Measurements from ENCODE around the gene SERINC5.
A peak's percentile ranks its signal among the peaks of the same experiment; 100 is the strongest.
"Not testable (repeated sequence)": the region's sequence is repeated elsewhere in the genome, so short reads cannot be mapped to it uniquely, and the experiment has no call there.

SERINC5 gene

DNA sequence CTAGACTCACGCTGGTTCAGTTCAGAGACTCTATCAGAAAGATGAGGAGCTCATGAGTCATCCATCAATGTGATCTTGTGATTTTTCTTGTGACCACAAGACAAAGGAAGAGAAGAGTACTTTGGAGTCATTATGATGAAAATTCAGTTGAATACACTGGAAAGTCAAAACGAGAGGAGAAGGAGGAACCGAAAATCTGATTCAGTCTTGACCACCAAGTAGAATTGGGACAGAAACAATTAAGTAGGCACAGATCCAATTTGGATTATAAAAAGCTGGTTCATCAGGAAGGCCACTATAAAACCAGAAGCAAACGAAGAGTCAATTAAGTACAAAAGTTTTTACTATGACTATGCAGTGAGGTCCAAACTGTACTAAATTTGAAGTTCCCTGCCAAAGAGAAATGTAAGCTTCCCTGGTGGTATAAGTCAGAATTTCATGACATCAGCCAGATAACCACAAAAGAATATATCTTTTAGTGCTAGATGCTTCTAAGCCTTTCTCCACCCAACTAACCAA, 129.8 kb downstream of the SERINC5 start:
- no peak for DNase-seq

GRCh38 chr5:80125022-80125961, 130.6 kb downstream of the SERINC5 start:
- no peak for DNase-seq

GRCh38 chr5:80124121-80124918, 131.5 kb downstream of the SERINC5 start:
- no peak for DNase-seq

DNA sequence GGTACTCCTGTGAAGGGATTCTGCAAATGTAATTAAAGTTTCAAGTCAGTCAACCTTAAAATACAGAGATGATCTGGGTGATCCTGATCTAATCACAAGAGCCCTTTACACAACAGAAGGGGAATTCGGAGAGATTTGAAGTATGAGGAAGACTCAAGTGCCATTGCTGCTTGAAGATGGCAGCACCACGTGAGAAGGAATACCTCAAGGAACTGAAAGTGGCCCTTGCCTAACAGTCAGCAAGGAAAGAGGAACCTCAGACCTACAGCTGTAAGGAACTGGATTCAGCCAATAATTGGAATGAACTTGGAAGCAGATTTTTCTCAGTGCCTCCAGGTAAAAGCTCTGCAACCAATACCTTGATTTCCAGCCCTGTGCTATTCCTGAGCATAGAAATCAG, 133.3 kb downstream of the SERINC5 start:
- DNase-seq: no peak

- DNase-seq: no peak
These were observed 136.5 kb downstream of the SERINC5 start for GRCh38 chr5:80119372-80119771.

- DNase-seq: no peak
These were observed 138.4 kb downstream of the SERINC5 start for GRCh38 chr5:80117446-80117845.

DNA sequence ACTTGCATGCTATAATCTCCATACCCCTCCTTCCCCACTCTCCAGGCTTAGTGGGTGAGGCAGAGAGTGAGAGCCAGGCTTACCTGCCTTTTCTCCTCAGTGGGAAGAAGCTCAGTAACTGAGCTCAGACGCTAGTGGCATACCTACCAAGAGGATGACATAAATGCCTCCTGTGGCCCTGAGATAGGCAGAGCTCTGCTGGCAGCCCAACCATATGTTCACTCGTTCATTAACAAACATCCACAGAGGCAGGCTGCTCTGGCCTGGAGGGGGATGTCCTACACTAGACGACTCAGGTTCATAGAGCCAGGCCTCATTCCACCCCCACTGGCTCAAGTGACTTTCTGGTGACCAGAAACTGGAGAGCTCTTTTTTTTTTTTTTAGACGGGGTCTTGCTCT, 139.4 kb downstream of the SERINC5 start:
- DNase-seq: no peak

DNA sequence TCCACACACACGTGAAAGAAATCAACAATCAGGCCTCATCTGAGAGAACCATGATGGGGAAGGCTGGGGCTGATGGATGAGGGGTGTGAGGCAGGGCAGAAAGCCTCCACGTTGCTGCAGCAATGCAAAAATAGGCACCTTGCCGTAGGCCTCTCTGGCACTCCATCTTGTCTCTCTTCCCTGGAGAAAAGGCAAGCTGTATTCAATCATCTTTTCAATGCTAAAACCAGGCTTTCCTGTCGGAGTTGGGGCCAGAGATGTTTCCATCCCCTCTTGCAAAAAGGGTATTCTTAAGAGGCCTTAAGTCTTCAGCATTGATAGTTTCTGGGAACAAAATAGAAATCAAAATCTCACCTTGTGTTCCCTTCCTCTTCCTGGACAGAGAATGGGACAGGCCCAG, 139.8 kb downstream of the SERINC5 start:
- DNase-seq: no peak

GRCh38 chr5:80114860-80115259, 141.0 kb downstream of the SERINC5 start:
- DNase-seq: no peak

DNA sequence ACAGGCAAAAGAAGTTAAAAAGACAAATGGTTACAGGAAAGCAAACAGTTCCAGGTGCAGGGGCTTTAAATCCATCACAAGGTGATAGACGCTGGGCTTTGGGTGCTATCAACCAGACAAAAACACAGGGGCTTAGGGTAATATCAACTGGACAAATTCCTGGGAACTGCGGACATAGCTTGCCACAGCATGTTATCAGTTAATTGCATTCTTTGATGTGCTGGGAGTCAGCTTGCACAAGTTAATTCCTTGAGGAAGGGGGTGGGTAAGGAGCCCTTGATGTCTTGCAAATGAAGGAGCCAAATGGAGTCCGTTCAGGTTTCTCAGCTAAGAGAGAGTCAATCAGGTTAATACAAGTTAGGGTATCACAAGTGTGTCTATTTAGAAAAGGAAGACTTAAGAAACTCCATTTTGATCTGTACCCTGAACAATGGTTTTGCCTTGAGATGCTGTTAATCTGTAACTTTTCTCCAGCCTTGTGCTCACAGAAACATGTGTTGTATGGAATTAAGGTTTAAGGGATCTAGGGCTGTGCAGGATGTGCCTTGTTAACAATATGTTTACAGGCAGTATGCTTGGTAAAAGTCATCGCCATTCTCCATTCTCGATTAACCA, 144.4 kb downstream of the SERINC5 start:
- DNase-seq: not testable (repeated sequence)

DNA sequence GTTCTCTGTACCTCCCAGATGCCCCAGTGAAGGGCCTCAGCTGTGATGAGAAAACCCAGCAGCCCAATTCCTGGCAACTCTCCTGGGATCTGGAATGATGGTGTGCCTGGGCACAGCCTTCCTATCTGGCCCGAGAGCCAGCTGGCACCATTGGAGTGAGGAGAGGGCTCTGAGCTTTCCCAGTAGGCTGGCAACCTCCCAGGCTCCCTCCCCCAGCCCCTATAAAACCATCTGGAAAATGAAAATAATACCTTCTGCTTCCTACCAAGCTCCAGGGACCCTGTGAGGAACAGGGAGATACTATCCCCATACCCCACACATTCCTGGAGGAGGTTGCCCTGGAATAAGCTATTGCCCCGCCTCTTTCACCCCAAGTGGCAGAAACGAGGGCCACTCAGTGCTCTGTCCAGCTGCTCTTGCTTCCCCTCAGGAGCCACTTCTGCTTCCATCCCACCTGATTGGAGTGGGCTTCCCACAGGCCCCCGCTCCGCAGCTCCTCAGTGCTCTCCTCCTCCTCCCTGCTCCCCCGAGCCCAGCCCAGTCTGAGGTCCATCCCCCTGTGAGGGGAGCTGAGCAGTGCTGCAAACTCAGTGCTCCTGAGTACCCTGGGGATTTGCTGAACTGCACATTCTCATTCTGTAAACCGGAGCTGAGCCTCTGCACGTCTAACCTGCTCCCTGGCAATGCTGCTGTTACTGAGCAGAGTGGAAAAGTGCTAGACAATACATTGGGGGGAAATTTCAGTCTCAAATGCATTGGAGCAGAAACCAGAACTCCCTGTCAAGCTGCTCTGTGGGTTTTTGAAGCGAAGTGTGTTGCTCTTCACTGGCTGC, 146.0 kb downstream of the SERINC5 start:
- DNase-seq: peak; percentile 63

GRCh38 chr5:80106916-80107315, 148.9 kb downstream of the SERINC5 start:
- no peak for DNase-seq

- DNase-seq: no peak
These were observed 150.0 kb downstream of the SERINC5 start for GRCh38 chr5:80105698-80106439.

DNA sequence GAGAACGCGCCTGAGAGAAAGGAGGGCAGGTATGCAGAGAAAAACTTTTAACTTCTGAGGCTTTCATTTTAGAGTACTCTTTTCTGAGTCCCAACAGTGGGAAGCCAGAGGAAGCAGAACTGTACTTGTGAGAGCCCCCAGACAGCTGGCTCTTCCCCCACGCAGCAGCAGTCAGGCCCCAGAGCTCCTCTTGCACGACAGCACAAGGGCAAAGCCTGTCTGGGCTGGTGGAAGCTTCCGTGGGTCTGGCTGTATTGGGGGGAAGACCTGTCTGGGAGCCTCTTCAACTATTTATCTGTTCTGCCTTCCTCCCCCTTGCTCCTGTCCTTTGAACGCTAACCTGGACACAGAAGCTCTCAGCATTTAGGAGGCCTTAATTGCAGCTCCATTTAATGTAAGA, 152.5 kb downstream of the SERINC5 start:
- DNase-seq: no peak

DNA sequence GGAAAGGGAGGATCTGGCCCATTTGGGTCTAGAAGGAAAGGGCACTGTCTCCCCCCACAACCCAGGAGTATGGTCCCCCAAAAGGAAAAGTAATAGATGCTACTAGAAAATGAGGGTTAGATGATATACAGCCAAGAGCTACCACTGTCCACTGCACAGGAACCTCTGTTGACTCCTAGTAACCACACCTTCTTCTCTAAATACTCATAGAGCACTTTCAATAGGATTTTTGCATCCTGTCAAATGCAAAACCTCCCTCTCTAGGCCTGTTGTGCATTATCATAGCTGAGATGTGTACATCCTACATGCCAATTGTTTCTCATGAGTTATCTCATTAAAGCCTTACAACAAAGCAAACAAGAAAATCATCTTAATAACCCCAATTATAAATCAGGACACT, 153.9 kb downstream of the SERINC5 start:
- no peak for DNase-seq

- DNase-seq: no peak
These were observed 158.4 kb downstream of the SERINC5 start for GRCh38 chr5:80097451-80097850.

- no peak for DNase-seq
These were observed 161.6 kb downstream of the SERINC5 start for GRCh38 chr5:80094236-80094738.

DNA sequence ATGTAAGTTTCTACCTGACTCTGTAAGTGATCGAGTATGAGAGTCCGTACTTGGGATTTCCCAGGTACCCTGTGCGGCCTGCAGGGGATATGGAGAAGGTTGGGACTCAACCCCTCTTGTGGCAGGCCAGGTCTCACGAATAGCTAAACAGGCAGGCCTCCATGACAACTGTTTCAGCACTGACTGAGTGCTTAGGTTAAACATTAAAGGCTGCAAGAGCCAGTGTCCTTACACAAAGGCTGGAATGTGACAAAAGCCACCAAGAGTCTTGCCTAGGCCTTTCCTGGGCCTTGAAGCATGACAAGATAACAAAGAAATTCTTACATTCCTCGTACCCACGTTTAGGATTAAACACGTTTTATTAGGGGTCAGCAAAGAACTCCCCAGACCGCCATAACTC, 162.1 kb downstream of the SERINC5 start:
- DNase-seq: no peak

GRCh38 chr5:80092486-80093107, 163.3 kb downstream of the SERINC5 start:
- no peak for DNase-seq

- peak; percentile 64 for DNase-seq
These were observed 164.1 kb downstream of the SERINC5 start for GRCh38 chr5:80091792-80092192.

DNA sequence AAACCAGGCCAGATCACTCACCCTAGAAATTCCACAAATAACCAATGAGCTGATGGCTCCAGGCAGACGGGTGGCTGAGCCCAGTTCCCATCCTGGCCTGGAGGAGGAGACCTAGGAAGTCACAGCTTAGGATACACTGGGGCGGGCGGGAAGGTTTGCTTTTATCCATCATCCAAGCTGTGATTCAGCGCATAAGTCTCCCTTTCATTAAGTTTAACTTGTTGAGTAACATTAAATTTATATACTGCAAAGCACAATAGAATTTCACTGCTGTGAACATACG, 165.0 kb downstream of the SERINC5 start:
- DNase-seq: no peak

Measured in femur (tissue), 1 donor.